NCI-H510A treated with DMSO at 0.1 percent for 48 hours (cell line): ENCODE measurements around the gene FOXD4L1.
"Not testable (repeated sequence)": the region's sequence is repeated elsewhere in the genome, so short reads cannot be mapped to it uniquely, and the experiment has no call there.

Experiments
- DNase-seq: peaks from one replicate; lab custom pipeline; 2025; lab: John Stamatoyannopoulos, UW

Gene FOXD4L1

DNA sequence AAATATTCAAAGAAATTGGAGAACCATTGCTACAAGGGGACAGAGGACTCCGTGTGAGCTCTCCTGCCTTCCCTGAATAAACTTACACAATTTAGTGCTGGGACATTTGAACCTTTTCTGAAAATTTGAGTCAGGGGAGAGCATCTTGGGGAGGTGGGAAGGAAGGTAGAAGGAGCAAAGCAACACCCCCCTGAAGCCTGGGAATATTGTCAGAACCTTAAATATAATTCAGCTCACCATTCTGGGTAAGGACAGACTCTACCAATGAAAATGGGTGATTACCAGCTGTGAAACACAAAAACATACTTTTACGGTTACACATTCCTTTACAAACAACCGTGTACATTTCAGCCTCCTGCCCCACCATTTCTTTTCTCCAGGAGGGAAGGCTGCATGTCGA is at the start of gene FOXD4L1:
Gene FOXD4L1 (plus strand): TSS at position 301 of the 400 bp plus-strand sequence. CDS start 592 bp downstream, outside the sequence.
- not testable (repeated sequence) for DNase-seq

DNA sequence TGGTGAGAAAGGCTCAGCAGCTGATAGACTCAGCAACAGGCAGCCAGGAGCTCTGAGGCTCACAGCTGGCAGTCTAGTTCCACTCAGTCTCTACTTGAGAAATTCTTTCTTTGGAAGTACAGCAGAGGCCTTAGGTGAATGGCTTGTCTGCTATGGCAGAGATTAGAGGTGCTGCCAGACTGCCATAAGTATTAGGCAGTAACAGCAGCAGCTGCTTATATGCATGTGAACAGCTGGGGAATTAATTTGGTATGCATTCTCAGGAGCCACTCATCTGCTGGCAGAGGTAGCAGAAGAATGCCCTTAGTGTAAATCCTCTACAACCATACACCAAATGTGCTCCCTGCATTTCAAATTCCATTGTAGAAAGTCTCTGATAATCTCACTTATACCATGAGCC is 32.7 kb upstream of the FOXD4L1 start:
- not testable (repeated sequence) for DNase-seq

DNA sequence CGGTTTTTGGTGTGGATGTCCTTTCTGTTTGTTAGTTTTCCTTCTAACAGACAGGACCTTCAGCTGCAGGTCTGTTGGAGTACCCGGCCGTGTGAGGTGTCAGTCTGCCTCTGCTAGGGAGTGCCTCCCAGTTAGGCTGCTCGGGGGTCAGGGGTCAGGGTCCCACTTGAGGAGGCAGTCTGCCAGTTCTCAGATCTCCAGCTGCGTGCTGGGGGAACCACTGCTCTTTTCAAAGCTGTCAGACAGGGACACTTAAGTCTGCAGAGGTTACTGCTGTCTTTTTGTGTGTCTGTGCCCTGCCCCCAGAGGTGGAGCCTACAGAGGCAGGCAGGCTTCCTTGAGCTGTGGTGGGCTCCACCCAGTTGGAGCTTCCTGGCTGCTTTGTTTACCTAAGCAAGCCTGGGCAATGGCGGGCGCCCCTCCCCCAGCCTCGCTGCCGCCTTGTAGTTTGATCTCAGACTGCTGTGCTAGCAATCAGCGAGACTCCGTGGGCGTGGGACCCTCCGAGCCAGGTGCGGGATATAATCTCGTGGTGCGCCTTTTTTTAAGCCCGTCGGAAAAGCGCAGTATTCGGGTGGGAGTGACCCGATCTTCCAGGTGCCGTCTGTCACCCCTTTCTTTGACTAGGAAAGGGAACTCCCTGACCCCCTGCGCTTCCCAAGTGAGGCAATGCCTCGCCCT is 21.6 kb upstream of the FOXD4L1 start:
- not testable (repeated sequence) for DNase-seq

DNA sequence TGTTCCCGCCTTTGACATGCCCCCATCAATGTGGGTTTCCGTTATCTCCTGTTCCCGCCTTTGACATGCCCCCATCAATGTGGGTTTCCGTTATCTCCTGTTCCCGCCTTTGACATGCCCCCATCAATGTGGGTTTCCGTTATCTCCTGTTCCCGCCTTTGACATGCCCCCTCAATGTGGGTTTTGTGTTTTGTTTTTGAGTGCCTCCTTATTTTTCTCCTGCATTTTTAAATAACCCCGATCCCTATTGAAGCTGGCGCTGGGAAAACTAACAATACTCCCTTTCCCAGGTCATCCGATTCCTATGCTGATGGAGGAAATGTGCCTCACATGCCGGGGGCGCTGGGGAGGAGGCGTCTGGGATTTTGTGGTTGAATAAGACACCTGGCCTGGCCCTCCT is 1.9 kb upstream of the FOXD4L1 start:
- not testable (repeated sequence) for DNase-seq

DNA sequence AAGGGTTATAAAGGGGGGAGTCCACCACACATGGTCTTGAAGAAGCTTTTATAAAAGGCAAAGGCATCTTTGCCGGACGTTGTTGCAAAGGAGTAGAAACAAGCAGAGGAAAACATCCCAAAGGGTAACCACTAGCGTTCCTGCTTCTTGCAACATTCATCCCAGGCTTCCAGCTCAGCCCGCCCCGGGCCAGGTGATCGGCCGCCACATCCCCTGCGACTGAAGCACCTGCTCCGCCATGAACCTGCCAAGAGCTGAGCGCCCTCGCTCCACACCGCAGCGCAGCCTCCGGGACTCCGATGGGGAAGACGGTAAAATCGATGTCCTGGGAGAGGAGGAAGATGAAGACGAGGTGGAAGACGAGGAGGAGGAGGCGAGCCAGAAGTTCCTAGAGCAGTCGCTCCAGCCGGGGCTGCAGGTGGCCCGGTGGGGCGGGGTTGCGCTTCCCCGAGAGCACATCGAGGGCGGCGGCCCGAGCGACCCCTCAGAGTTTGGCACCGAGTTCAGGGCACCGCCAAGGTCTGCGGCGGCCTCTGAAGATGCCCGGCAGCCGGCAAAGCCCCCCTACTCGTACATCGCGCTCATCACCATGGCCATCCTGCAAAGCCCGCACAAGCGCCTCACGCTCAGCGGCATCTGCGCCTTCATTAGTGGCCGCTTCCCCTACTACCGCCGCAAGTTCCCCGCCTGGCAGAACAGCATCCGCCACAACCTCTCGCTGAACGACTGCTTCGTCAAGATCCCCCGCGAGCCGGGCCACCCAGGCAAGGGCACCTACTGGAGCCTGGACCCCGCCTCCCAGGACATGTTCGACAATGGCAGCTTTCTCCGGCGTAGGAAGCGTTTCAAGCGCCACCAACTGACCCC is 787 bp downstream of the FOXD4L1 start:
- DNase-seq: not testable (repeated sequence)

DNA sequence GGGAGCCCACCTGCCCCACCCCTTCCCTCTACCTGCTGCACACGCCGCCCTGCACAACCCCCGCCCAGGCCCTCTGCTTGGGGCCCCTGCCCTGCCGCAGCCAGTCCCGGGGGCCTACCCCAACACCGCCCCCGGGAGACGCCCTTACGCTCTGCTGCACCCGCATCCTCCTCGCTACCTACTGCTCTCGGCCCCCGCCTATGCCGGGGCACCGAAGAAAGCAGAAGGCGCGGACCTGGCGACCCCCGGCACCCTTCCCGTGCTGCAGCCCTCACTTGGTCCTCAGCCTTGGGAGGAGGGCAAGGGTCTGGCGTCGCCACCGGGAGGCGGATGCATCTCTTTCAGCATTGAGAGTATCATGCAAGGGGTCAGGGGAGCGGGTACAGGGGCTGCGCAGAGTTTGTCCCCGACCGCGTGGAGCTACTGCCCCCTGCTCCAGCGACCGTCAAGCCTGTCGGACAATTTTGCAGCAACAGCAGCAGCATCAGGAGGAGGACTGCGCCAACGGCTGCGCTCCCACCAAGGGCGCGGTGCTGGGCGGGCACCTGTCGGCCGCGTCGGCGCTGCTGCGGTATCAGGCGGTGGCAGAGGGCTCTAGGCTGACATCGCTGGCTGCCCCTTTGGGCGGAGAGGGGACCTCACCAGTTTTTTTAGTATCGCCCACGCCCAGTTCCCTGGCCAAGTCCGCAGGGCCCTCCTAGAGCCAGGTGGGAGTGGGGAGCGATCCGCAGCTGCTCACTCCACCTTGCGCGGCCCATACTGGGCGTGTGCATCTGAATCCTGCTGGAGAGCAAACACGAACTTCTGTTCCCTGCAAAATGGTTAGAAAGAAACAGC is 1.6 kb downstream of the FOXD4L1 start:
- DNase-seq: not testable (repeated sequence)

DNA sequence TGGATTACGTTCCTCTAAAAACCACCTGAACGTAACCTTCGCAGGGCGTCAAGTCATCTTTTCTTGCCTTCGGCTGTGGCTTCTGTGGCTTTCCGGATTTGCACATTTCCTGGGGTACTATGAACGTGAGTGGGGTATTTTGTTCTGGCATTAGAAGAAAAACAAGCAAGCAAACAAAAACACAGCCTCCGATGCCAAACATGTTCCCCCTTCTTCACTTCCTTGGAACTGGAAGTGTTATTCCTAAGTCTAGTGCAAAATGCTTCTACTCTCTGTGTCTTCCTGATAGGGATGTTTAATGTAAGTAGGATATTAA is 2.2 kb downstream of the FOXD4L1 start:
- DNase-seq: not testable (repeated sequence)

DNA sequence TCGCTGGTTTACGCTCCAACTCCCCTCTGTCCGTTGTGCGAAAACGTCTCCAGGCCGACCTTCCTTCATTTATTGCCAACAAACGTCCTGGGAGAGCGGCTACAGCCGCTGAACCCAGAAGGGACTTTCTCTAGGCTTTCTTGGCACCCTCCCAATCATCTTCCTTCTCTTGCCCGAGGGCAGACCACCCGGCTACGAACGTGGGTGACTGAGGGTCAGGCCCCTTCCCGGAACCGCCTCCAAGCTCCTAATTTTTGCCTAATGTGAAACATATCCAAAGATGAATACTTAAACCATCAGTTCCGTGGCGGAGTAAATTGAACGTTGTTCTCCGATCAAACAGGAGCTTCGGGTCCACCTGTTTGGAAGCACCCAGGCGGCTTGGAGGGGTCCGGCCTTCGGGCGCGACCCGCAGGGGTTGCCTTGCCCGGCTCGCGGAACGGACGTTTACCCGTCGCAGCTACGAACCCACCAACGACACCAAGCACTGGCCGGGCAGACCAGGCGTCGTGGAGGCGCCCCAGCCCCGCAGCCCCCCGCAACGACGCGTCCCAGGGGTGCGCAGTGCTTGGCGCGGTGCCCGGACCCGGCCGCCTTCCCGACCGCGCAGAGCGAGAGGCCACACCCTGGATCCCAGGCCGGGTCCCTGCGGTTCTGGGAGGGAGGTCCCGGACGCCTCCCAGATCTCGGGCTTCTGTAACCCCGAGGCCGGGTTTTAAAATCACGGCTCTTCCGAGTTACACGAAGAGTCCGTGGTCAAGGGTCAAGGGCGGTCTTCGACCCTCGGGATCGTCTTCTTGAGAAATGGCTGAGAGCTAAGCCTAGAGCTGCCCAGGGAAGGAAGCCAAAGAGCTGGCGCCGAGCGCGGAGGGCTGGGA is 4.0 kb downstream of the FOXD4L1 start:
- not testable (repeated sequence) for DNase-seq

DNA sequence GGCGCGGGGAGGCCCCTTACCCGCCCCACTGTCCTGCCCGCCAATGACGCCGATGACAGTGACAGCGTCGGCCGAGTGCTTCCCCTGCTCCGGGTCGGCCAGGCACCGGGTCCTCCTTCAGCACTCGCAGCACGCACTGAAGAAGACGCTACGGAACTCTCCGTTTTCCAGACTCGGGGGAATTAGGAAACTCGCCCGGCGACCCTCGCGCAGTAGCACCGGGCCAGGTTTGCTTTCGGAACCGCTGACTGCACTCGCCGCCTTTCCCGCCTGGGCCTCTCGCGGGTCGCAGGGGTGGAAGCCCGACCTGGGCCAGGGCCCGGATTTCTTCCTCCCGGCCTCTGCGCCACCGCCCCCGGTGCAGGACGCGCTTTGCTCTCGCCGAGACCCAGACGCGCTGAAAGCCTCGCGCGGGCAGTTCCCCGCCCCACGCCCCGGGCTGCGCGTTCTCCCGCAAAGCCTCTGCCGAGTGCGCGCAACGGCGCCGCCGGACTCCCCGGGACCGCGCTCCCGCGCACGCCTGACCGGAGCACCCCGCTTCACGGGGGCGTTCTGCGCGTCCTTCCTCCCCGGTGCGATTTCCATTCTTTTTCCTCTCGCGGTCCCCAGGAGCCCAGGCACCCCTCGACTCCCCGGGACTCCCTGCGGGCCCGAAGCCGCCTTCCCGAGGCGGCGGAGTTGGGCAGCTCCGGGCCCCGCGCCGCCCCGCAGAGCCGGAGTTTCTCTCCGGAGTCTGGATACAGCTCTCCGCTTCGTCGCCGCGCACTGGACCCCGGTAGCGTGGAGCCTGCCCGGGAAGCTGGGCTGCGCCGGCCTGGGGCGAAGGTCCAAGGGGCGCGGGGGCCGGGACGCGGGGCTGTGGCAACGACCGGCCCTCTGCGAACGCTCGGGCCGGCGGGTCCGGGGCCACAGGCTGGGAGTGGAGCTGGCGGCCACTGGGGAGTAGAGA is 4.9 kb downstream of the FOXD4L1 start:
- not testable (repeated sequence) for DNase-seq

DNA sequence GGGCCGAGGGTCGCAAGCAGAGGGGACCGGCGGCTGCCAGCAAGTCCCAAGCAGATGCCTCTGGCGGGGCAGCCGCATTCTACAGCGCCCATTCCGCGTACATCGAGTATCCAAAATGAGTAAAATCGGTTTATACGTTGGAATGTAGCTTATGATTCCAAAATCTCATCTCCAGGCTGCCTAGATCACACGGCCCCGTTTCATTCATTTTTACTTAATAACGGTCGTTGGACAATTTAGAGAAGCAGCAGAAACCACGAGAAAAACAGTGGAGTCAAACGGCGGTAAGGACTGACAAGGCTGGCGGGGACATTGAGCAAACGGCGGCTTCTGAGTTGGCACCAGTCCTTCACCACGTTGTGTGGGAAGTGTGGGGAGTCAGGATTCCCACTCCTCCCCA is 5.6 kb downstream of the FOXD4L1 start:
- DNase-seq: not testable (repeated sequence)

DNA sequence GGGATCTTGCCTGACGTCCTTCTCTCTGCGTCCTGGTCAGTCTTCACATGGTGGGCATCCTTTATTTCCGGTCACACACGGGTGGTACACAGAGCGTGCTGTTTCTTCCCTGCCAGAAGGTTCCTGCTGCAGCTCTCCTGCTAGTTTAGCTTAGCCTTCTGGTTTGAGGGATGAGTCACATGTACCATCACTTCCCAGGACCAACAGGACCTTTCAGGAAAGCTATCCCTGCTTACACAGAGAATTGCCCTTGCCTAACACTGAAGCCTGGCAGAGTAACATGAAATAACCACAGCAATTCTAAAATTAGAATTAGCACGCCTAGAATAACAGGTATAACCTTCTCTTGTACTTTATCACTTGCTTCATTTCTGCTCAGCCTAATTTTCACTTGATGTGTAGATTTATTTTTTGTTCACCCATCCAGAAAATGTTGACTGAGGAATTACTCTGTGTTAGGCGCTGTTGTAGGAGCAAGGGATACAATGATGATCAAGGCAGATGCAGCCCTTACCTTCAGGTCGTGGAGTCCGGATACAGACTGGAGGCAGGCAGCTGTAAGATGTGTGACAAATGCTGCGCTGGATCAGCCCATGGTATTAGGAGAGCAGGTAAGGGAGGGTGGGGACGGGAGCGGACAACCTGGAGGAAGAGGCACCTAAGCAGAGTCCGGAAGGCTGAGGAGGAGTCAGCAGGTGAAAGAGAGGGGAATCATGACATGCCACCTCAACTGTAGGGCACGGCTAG is 9.1 kb downstream of the FOXD4L1 start:
- DNase-seq: not testable (repeated sequence)

DNA sequence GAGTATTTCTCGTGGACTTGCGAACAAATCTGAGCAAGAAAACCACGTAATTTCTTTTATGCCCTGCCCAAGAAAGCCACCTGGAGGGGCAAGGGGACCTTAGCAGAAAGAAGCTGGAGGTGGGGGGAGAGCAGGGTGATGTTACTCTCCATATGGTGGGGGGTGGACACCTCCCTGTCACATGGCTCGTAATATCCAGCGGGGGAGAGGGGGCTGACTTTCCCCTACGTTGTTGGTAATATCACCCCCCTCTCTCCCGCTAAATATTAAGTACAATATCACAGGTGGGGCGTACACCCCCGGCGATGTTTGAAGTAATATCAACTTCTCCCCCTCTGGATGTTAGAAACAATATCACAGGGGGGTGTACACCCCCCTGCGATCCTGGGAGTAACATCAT is 9.7 kb downstream of the FOXD4L1 start:
- not testable (repeated sequence) for DNase-seq

DNA sequence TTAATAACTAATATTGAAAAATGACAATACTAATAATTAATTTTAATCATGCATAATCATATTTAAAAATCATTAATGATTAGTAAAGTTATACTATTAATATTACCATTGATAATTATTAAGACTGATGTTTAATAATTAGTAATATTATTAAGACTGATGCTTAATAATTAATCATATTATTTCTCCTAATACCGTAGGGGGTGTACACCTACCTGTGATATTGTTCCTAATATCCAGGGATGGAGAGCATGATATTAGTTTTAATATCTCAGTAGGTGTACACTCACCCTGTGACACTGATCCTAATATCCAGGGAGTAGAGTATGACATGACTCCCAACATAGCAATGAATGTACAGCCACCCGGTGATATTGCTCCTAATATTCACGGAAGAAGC is 12.4 kb downstream of the FOXD4L1 start:
- not testable (repeated sequence) for DNase-seq

DNA sequence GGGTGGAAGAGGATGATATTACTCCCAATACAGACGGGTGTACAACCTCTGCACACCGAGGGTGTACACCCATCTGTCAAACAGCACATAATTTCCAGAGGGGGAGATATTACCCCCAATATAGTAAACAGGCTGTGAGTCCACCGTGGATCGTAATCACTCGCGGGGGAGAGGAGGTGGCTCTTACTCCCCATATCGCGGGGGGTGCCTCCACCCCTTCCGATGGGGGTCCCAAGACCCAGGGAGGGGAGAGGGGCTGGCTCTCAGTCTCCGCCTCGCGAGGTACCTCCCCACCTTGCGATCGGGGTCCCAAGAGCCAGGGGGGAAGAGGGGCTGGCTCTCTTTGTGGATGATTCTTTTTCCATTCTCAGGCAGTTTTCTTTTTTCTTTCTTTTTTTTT is 13.4 kb downstream of the FOXD4L1 start:
- not testable (repeated sequence) for DNase-seq

DNA sequence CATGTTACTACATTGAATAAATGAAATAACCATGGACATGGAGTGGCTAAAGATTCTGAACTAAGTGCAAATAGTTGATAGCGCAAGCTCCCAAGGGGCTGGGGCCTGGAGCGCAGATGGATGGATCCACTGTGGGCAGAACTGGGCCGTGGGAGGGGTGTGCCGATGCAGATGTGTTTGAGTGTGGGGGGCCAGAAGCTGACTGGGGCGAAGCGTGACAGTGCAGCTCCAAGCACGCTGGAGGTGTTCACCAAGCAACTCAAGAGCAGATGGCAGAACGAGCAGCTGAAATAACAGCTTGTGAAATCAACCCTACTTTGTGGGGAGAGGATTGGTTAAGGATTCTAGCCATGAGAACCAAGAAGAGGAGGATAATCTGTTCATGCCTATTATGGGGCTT is 17.0 kb downstream of the FOXD4L1 start:
- DNase-seq: not testable (repeated sequence)

DNA sequence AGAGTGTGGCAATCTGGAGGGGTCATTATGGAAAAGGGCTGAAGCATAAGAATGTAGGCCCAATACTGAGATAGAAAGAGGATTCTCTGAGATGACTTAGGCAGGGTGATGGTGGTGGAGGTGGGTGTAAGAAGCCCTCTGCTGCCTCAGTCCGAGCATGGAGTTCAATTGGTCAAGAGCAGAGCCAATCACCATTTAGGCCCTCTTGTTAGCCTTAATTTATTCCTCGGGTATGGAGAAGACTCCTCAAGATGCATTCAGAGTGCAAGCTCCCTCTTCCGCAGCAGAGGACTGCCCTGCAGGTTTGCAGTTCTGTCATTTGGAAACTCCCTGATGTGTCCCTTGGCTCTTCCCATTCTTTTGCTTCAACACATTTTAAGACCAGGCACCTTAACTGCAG is 17.5 kb downstream of the FOXD4L1 start:
- DNase-seq: not testable (repeated sequence)

DNA sequence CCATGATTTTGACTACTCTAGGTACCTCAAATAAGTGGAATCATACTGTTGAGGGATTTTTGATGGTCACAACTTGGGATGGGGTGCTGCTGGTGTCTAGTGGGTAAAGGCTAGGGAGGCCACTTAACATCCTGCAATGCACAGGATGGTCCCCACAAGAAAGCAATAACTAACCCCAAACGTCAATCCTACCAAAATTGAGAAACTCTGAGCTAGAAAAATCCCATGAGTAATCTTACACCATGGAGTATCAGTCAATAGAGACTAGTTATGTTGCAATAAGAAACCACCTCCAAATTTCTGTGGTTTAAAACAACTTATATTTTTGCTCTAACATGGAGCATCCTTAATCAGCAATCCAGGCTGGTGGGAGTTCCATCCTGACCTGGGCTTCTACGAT is 18.6 kb downstream of the FOXD4L1 start:
- DNase-seq: not testable (repeated sequence)

DNA sequence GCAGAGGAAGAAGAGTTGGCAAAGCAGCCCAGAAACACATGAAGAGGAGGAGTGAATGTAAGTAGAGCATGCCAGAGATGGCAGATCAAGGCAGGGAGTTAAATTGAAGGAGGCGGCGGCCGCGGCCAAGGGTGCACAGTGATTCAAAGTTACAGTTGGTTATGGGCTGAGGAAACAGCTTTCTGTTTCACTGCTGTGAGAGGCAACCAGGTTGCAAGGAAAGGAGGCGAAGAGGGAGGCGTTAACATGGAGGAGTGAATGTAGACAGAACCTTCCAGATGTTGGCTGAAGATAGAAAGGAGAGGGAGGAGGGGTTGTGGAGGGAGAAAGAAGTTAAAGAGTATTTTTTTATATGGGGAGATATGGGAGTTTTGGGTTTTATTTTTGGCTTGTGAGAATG is 22.4 kb downstream of the FOXD4L1 start:
- DNase-seq: not testable (repeated sequence)

DNA sequence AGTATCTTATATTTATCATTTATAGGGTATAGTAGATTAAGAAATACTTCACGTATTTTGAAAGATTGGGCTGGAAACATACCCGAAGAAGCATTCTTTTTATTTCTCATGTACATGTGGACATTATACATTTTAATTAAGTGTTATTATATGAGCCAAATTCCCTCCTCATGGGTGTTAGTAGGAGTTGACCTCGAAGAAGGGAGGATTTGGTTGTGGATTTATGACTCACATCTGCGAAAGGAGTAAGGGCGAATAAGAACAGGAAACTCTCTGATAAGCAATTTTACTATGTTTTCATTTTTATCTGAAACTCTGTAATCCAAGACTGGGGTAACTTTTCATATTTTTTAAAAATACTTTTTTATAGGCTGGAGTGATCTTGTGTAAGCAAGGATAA is 23.0 kb downstream of the FOXD4L1 start:
- not testable (repeated sequence) for DNase-seq
